ENCODE measurements around the gene EEF2.
"Not testable (repeated sequence)": the region's sequence is repeated elsewhere in the genome, so short reads cannot be mapped to it uniquely, and the experiment has no call there.

The EEF2 gene

GRCh38 chr19:3968556-3969434 lies 16.5 kb downstream of the EEF2 start:
- DNase-seq (ENCODE audit: low read depth in 2 of 2) = peak; percentile 100

GRCh38 chr19:3967983-3968382 lies 17.3 kb downstream of the EEF2 start:
- not testable (repeated sequence) for DNase-seq (ENCODE audit: low read depth in 2 of 2)

GRCh38 chr19:3966051-3967017 lies 18.9 kb downstream of the EEF2 start:
- DNase-seq (ENCODE audit: low read depth in 2 of 2) = no peak

- no peak for DNase-seq (ENCODE audit: low read depth in 2 of 2)
Measured at GRCh38 chr19:3964256-3965194, 20.7 kb downstream of the EEF2 start.

- no peak for DNase-seq (ENCODE audit: low read depth in 2 of 2)
Measured at GRCh38 chr19:3963458-3964255, 21.6 kb downstream of the EEF2 start.

- DNase-seq (ENCODE audit: low read depth in 2 of 2) = no peak
Measured at GRCh38 chr19:3961007-3961406, 24.3 kb downstream of the EEF2 start.

GRCh38 chr19:3959766-3960131 lies 25.5 kb downstream of the EEF2 start:
- no peak for DNase-seq (ENCODE audit: low read depth in 2 of 2)

GRCh38 chr19:3958836-3959765 lies 26.2 kb downstream of the EEF2 start:
- DNase-seq (ENCODE audit: low read depth in 2 of 2) = no peak

- DNase-seq (ENCODE audit: low read depth in 2 of 2) = no peak
Measured at GRCh38 chr19:3955688-3956087, 29.6 kb downstream of the EEF2 start.

GRCh38 chr19:3955276-3955675 lies 30.0 kb downstream of the EEF2 start:
- not testable (repeated sequence) for DNase-seq (ENCODE audit: low read depth in 2 of 2)

- no peak for DNase-seq (ENCODE audit: low read depth in 2 of 2)
Measured at GRCh38 chr19:3954107-3954506, 31.2 kb downstream of the EEF2 start.

GRCh38 chr19:3952755-3953276 lies 32.4 kb downstream of the EEF2 start:
- not testable (repeated sequence) for DNase-seq (ENCODE audit: low read depth in 2 of 2)

- DNase-seq (ENCODE audit: low read depth in 2 of 2) = no peak
Measured at GRCh38 chr19:3950871-3951861, 34.1 kb downstream of the EEF2 start.

GRCh38 chr19:3949997-3950859 lies 35.0 kb downstream of the EEF2 start:
- DNase-seq (ENCODE audit: low read depth in 2 of 2) = no peak

GRCh38 chr19:3949294-3949693 lies 36.0 kb downstream of the EEF2 start:
- DNase-seq (ENCODE audit: low read depth in 2 of 2) = no peak

- not testable (repeated sequence) for DNase-seq (ENCODE audit: low read depth in 2 of 2)
Measured at GRCh38 chr19:3947316-3947933, 37.8 kb downstream of the EEF2 start.

GRCh38 chr19:3945838-3946237 lies 39.4 kb downstream of the EEF2 start:
- no peak for DNase-seq (ENCODE audit: low read depth in 2 of 2)
